GM18498 (cell line): ENCODE measurements around the gene ZBTB49.
A peak's percentile ranks its signal among the peaks of the same experiment; 100 is the strongest.

Source experiments
- ATAC-seq: cut with Tn5 transposase; IDR thresholded peaks from one replicate; pipeline ENCODE4 v1.9.1; 2021; ENCODE audit warnings: mild to moderate bottlenecking, moderate library complexity; ENCODE audit not compliant: unreplicated experiment

ZBTB49 gene

DNA sequence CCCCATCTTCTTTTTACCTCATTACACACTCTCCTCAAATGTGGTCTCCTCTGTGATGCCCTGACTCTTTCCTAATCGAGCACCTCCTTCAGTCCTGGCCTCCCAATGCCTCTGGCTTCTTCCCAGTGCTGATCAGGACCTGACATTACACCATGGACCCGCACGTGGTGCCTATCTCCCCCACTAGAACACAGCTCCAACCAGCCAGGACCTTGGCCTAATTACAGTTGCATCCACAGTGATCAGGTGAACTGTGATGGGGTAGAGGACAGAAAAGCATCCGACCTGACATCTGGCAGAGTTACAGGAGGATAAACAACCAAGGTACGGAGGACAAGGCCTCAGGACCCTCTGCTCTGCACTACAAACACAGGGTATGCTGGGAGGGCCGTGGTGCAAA lies 12.5 kb upstream of the ZBTB49 start:
- no peak for ATAC-seq

- ATAC-seq: no peak
These were observed 8.3 kb upstream of the ZBTB49 start for GRCh38 chr4:4281787-4282186.

DNA sequence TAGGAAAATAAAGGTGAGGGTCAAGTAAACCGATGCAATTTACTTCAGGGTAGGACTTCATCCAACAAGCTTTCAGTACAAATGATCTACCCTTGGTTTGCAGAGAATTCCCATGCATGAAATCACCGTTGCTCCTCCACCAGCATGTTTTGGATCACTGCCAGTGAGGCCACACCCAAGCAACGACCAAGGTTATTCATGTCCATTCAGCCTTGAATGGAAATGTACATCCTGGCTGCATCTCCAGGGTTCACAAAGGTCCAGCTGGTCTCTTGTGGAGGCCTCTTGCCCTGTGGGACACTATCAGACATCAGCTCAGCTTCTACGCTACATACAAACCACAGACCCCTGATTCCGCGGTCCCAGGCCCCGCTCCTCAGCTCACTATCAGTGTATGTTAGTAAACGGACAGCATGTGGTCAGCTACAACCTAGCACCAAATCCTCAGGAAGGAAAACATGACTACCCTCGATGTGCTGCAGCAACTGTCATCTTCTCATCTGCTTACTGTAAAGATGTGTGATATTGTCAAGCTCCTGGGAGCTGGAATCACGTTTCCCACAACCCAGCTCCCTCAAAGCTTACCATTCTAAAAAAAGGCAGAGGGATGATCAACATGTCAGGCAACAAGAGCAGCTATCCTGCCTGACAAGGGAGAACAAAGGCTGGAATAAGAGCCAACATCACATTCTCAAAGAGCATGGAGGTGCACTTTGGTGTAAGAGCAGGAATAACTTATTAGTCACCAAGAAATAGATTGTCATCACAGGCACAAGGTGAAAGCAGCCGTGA lies 5.0 kb upstream of the ZBTB49 start:
- no peak for ATAC-seq

- ATAC-seq: no peak
These were observed 2.0 kb upstream of the ZBTB49 start for GRCh38 chr4:4288098-4288497.

DNA sequence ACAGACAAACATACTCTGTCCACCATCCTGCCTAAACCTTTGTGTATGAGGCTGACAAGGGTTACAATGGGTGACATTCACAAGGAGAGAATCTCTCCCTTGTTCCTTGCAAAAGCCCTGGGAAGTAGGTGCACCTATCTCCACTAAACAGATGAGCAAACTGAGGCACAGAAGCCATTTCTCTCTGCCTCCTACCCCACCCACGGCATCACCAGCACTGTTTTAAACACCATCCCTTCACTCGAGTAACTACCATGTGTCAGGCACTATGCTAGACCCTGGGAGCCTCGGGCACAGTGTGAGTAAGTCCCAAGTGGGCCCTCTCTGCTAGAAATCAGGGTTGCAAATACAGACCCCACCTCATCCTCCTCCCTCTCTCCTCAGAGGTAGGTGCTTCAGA lies 996 bp upstream of the ZBTB49 start:
- ATAC-seq: no peak

GRCh38 chr4:4289597-4289940 lies 482 bp upstream of the ZBTB49 start:
- peak; percentile 22 for ATAC-seq

DNA sequence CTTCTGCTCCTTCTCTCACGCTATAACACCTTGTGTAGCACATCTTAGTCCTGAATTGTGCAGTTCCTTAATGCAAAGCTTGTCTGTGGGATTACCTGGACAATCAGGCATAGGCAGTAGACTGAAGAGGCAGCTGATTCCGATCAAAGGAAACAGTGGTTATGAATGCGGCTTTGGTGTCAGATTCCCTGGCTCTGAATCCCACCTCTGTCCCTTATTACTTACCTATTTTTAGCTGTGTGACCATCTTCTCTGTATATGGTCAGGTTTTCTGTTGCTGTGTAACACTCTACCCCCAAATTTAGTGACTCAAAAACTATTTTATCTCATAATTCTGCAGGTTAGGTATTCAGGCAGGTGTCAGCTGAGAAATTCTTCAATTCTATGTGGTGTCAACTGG lies 3.2 kb downstream of the ZBTB49 start:
- ATAC-seq: no peak

DNA sequence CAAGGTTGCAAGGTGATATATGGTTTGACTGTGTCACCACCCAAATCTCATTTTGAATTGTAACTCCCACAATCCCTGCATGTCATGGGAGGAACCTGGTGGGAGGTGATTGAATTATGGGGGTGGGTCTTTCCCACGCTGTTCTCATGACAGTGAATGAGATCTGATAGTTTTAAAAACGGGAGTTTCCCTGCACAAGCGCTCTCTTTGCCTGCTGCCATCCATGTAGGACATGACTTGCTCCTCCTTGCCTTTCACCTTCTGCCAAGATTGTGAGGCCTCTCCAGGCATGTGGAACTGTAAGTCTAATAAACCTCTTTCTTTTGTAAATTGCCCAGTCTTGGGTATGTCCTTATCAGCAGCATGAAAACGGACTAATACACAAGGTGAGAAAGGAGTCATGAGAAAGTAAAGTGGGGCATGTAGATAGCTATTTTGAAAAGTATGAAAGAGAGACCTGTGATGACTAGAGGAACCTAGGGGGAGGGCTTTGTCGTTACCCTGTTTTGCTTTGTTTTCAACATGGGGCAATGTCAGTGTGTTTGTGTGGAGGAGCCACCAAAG lies 6.3 kb downstream of the ZBTB49 start:
- ATAC-seq: no peak

DNA sequence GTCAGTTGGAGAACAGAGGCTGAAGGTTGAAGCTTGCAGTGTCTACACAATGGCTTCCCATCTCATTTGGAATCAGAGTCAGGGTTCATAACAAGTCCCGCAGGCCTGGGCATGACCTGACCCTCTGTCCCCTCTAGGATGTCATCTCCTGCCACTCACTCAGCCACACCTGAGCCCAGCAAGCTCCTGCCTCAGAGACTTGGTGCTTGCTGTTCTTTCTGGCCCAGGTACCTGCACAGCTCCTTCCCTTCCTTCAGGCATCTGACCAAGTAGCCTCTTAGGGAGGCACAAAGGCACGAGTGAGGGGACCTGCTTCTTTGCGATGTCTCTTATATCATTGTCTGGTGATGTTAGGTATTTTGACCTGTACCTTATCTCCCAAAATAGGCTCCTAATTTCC lies 9.0 kb downstream of the ZBTB49 start:
- ATAC-seq: no peak

DNA sequence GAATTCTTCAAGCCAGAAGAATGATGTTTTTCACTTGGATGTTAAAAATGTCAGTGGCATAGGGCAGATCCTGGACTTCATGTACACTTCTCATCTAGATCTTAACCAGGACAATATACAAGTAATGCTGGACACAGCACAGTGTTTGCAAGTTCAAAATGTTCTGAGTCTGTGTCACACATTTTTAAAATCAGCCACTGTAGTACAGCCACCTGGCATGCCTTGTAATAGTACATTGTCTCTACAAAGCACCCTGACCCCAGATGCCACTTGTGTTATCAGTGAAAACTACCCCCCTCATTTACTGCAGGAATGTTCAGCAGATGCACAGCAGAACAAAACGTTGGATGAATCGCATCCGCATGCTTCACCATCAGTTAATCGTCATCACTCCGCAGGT lies 11.9 kb downstream of the ZBTB49 start:
- no peak for ATAC-seq

DNA sequence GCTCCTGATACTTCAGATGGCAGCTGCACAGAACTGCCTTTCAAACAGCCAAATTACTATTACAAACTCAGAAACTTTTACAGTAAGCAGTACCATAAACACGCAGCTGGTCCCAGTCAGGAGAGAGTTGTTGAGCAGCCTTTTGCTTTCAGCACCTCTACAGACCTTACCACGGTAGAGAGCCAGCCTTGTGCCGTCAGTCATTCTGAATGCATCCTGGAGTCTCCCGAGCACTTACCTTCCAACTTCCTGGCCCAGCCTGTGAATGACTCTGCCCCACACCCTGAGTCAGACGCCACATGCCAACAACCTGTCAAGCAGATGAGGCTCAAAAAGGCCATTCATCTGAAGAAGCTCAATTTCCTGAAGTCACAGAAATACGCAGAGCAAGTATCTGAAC lies 12.4 kb downstream of the ZBTB49 start:
- no peak for ATAC-seq

DNA sequence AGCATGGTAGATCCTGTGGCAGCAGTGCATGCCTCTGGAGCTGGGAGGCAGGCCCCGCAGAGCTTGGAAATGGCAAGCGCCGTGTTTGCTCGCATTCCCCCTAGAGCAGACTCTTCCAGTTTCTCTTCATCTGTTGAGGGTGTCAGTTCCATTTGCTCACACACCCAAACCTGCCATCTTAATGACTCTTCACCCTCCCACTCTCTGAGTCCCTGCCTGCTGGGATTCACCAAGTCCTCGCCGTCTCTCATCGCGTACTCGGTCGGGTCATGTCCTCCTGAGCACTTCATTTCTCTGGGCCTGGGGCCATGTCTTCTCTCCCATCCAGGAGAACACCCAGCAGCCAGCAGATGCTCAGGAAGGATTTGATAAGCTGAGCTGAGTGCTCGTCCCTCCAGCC lies 16.9 kb downstream of the ZBTB49 start:
- ATAC-seq: no peak

DNA sequence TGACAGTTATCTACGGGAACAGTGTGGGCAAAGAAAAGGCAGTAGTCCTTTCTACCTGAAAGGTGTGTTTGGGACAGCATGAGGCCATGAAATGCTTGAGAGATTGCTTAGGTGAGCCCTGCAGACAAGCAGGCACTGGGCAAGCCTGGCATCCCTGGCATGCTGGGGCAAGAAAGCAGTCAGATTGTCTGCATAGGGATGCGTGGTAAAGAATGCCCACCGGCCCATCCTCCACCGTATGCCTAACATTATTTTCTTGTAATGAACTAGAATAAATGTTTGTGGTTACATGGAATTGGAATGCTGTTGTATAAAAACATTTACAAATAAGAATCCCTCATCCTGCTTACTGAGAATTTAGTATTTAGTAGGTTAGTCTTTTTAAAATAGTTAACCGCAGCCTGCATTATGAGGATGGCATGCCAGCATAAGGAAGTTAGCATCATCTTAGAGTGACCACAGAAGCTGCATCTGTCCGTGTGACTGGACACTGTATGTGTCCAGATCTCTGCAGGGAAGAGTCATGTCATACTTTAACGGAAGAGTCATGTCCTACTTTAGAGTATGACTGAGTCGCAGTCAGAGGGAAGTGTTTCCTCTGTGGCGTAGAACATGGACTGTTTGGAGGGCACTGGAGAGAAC lies 18.9 kb downstream of the ZBTB49 start:
- no peak for ATAC-seq

DNA sequence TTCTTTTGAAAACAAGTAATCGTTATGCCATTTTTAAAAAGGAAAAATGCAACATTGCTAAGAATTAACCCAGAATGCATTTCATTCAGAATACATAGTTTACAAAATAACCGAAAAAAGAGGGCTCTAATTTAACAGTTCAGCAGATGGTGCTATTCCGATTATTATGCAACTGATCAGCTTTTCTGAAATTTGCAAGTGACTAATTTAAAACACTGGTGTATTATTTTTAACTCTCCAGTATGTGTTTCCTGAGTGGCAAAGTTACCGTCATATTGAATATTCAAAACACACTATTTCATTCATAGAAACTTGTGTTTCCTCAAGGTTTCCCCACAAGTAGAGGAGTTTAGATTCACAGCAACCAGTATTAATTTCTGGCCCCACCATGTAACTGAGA lies 21.1 kb downstream of the ZBTB49 start:
- no peak for ATAC-seq

GRCh38 chr4:4315461-4316149 lies 25.6 kb downstream of the ZBTB49 start:
- ATAC-seq: no peak

DNA sequence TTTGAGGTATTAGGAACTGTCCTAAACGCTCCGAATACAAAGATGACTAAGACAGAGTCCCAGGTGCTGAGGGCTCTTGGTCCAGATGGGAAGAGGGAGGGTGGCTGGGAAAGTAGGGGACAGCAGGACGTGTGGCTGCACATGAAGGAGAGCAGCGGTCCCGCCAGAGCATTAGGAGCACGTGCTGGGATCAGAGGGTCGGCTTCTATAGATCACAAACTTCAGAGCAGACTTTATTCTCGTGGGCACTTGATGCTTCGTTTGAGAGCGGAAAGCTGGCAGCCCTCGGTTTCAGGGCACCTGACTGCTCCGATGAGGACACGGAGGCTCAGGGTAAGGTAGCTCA lies 26.1 kb downstream of the ZBTB49 start:
- ATAC-seq: no peak

- no peak for ATAC-seq
These were observed 27.6 kb downstream of the ZBTB49 start for GRCh38 chr4:4317496-4318232.

GRCh38 chr4:4320528-4320927 lies 30.5 kb downstream of the ZBTB49 start:
- no peak for ATAC-seq

DNA sequence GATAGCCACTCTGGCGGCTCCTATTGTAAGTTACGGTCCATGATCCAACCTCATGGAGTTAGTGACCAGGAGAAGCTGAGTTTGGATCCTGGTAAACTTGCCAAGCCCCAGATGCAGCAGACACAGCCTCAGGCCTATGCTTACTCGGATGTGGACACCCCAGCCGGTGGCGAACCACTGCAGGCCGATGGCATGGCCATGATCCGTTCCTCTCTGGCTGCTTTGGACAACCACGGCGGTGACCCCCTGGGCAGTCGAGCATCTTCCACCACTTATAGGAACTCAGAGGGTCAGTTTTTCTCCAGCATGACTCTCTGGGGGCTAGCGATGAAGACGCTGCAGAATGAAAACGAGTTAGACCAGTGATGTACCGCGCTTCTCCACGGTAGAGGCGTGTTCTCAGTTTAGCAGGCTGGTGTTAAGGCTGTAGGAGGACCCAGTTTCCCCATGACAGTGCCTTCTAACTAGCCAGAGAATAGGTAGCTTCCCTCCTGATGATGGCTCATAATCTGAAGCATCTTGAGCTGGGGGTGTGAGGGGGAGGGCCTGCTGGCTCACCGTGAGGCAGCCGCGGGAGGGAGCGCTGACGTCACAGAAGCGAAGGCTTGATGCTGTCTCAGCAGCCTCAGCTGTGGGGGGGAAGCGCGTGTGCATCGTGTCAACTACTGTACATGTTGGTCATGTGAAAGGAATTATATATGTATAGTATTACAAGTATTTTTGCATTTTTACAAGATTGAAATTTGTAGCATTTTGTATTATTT lies 31.1 kb downstream of the ZBTB49 start:
- ATAC-seq: no peak

DNA sequence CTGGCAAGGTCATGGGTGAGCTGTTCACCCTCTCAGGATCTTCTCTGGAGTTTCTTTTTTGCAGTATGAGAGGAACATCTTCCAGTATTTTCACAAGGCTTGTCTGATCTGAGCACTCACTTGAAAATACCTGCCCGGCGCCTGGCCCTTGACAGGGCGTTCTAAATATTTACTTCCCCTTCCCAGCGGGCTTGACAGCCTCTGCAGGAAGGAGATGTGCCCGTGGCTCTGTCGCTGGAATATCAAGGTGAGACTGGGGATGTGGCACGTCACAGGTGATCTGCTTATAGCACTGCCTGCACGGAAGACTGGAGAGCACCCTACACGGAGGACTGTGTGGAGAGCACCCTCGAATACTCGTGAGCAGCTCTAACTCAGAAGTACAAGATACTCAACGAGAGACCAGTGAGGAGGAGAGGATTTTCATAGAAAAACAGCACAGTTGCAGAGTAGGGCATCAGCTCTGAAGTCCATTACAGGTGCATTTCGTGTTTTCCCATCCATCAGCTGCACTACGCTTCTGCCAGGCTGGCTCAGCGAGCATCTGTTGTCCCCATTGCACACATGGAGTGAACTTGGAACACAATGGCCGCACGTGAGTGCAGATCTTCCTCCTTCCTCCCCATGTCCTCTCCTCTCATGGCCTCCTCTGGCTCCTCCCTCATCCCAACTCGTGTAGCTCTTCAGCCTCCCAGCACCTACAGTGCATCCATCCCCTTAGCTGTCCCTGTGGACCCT lies 32.1 kb downstream of the ZBTB49 start:
- no peak for ATAC-seq
